Nephron progenitor cell (in vitro differentiated cells): ENCODE data around the gene ZNF784.

ENCODE experiments used
- DNase-seq: peaks from one replicate; pipeline ENCODE4 v3.0.0; 2021
- H3K27ac Mint-ChIP-seq: 2 replicates; pipeline ENCODE4 v1.8.0; 2021; ENCODE audit warnings: mild to moderate bottlenecking, moderate library complexity, mixed read lengths
- H3K27me3 Mint-ChIP-seq: 2 replicates; pipeline ENCODE4 v1.8.0; 2021; ENCODE audit warnings: mild to moderate bottlenecking, low read depth, mixed read lengths; ENCODE audit not compliant: poor library complexity
- H3K36me3 Mint-ChIP-seq: 2 replicates; pipeline ENCODE4 v1.8.0; 2021; ENCODE audit warnings: low read depth, mixed read lengths
- H3K4me1 Mint-ChIP-seq: 2 replicates; pipeline ENCODE4 v1.8.0; 2021; ENCODE audit warnings: mixed read lengths
- H3K4me3 Mint-ChIP-seq: 2 replicates; pipeline ENCODE4 v1.8.0; 2021; ENCODE audit warnings: mild to moderate bottlenecking, moderate library complexity, mixed read lengths
- H3K9me3 Mint-ChIP-seq: 2 replicates; pipeline ENCODE4 v1.8.0; 2021; ENCODE audit warnings: mild to moderate bottlenecking, moderate library complexity, mixed read lengths
- CTCF ChIP-seq: fragments of 200-600 bp; sonication (generic); IDR thresholded peaks from 2 replicates; pipeline ENCODE4 v1.5.0; 2021; ENCODE audit warnings: antibody characterized with exemption

The ZNF784 gene

GRCh38 chr19:55654868-55655647 is 30.7 kb upstream of the ZNF784 start, which contains the start of gene U2AF2:
Gene U2AF2 (plus strand): TSS chr19:55655035. CDS start chr19:55655105, 70 bp downstream.
- Mint-ChIP-seq H3K9me3 (no peaks in the 10 kb centered on the region), H3K4me1 (peaks cover 38% of the 10 kb centered on the region), H3K36me3 (peaks cover 14% of the 10 kb centered on the region), H3K4me3 (peak within 1 kb of the TSS; percentile 97), H3K27me3 (no peaks in the 10 kb centered on the region), H3K27ac (peak within 1 kb of the TSS; percentile 100)
- TF ChIP-seq CTCF = no peak
- DNase-seq = peak; percentile 99

GRCh38 chr19:55654323-55654867 is 30.0 kb upstream of the ZNF784 start:
- DNase-seq = peak; percentile 100
- peaks cover 39% of the 10 kb centered on the region for H3K4me1 Mint-ChIP-seq
- peak overlapping the region; percentile 100 for H3K27ac Mint-ChIP-seq
- H3K4me3 Mint-ChIP-seq = peak overlapping the region; percentile 97
- H3K9me3 Mint-ChIP-seq = no peaks in the 10 kb centered on the region
- no peak for TF ChIP-seq CTCF
- H3K27me3 Mint-ChIP-seq = no peaks in the 10 kb centered on the region
- H3K36me3 Mint-ChIP-seq = peaks cover 11% of the 10 kb centered on the region

GRCh38 chr19:55653651-55654322 is 29.4 kb upstream of the ZNF784 start:
- H3K4me1 Mint-ChIP-seq = peaks cover 40% of the 10 kb centered on the region
- H3K36me3 Mint-ChIP-seq = peaks cover 8% of the 10 kb centered on the region
- peak overlapping the region; percentile 100 for H3K27ac Mint-ChIP-seq
- H3K4me3 Mint-ChIP-seq = peak overlapping the region; percentile 97
- H3K9me3 Mint-ChIP-seq = no peaks in the 10 kb centered on the region
- peak; percentile 99 for TF ChIP-seq CTCF
- no peaks in the 10 kb centered on the region for H3K27me3 Mint-ChIP-seq
- DNase-seq = peak; percentile 98

- Mint-ChIP-seq H3K4me3 (peak overlapping the region; percentile 54), H3K27me3 (no peaks in the 10 kb centered on the region), H3K9me3 (no peaks in the 10 kb centered on the region), H3K4me1 (peaks cover 35% of the 10 kb centered on the region), H3K27ac (peak overlapping the region; percentile 68), H3K36me3 (peaks cover 8% of the 10 kb centered on the region)
- TF ChIP-seq CTCF = no peak
- no peak for DNase-seq
These were observed 28.2 kb upstream of the ZNF784 start for GRCh38 chr19:55652311-55653128.

GRCh38 chr19:55651236-55651635 is 26.9 kb upstream of the ZNF784 start:
- no peak for DNase-seq
- H3K27me3 Mint-ChIP-seq = no peaks in the 10 kb centered on the region
- H3K27ac Mint-ChIP-seq = no peak overlapping the region
- H3K9me3 Mint-ChIP-seq = no peaks in the 10 kb centered on the region
- TF ChIP-seq CTCF = no peak
- peak overlapping the region; percentile 54 for H3K4me3 Mint-ChIP-seq
- H3K4me1 Mint-ChIP-seq = peaks cover 31% of the 10 kb centered on the region
- peaks cover 16% of the 10 kb centered on the region for H3K36me3 Mint-ChIP-seq
